A172 (cell line): Measurements from ENCODE around the gene ZNF473. TPM values are rescaled to one million over a fixed set of nuclear protein-coding genes. Genes with fewer than 3 reads are reported as not detected.
"Not testable (repeated sequence)": the region's sequence is repeated elsewhere in the genome, so short reads cannot be mapped to it uniquely, and the experiment has no call there.

Source experiments
- DNase-seq: peaks from one replicate; pipeline ENCODE4 v3.0.0-alpha.2; 2015; ENCODE audit warnings: low spot score
- total RNA-seq: library from RNA; depleted of rRNA; stranded (reverse); fragments of >200 nt; shearing (Covaris generic); gene quantifications from 2 replicates; pipeline ENCODE4 v1.2.3, GENCODE V29; 2014; rRNA removed

The ZNF473 gene
- total RNA-seq, 1 experiment from 2014 or later: 21.0 TPM

- not testable (repeated sequence) for DNase-seq
Measured at GRCh38 chr19:50098892-50099291, 73.1 kb downstream of the ZNF473 start.

- DNase-seq: not testable (repeated sequence)
Measured at GRCh38 chr19:50099696-50100095, 73.9 kb downstream of the ZNF473 start.

GRCh38 chr19:50100946-50101345 lies 75.1 kb downstream of the ZNF473 start:
- not testable (repeated sequence) for DNase-seq

Other genes with a start within 250 kb of the ZNF473 start
- 17.6 and 19.0 TPM in 2 replicates for gene FUZ, start 212.7 kb upstream of the ZNF473 start, total RNA-seq
- 28.6 and 34.8 TPM in 2 replicates for gene MED25, start 207.7 kb upstream of the ZNF473 start, total RNA-seq
- gene PTOV1, start 174.8 kb upstream of the ZNF473 start, total RNA-seq: 119 and 139 TPM in 2 replicates
- gene PNKP, start 158.4 kb upstream of the ZNF473 start, total RNA-seq: 50.7 and 63.0 TPM in 2 replicates
- gene AKT1S1, start 148.7 kb upstream of the ZNF473 start, total RNA-seq: 19.2 and 22.7 TPM in 2 replicates
- 10.1 and 11.9 TPM in 2 replicates for gene TBC1D17, start 148.3 kb upstream of the ZNF473 start, total RNA-seq
- 6.4 and 15.4 TPM in 2 replicates for gene IL4I1, start 129.1 kb upstream of the ZNF473 start, total RNA-seq
- 30.3 and 35.6 TPM in 2 replicates for gene ATF5, start 96.8 kb upstream of the ZNF473 start, total RNA-seq
- gene NUP62, start 96.5 kb upstream of the ZNF473 start, total RNA-seq: 84.6 and 91.3 TPM in 2 replicates
- gene SIGLEC11, start 64.8 kb upstream of the ZNF473 start, total RNA-seq: not detected in 2 replicates
- 26.0 and 45.6 TPM in 2 replicates for gene VRK3, start 633 bp upstream of the ZNF473 start, total RNA-seq
- not detected in 2 replicates for gene IZUMO2, start 137.3 kb downstream of the ZNF473 start, total RNA-seq
- 2.4 and 2.8 TPM in 2 replicates for gene MYH14, start 177.6 kb downstream of the ZNF473 start, total RNA-seq